Measurements from ENCODE around the gene EPAS1.

Gene EPAS1

DNA sequence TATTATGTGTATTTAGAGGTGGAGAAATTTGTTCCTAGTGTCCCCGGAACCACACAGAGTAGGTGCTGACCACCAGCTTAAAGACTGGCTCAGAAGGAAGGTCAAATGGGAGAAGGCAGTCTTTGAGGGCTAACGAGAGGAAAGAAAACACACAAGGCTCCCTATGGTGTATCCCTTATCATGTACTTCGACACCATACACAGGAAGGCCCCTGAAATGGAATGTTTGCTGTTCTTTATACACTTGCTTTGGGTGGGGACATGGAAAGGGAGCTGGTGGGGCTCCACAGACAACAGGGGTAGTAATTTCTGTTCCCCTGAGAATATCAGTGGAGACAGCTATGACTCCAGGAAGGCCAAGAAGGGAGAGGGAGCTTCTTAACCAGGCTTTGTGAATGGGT lies 6.0 kb downstream of the EPAS1 start:
- no peak for DNase-seq

DNA sequence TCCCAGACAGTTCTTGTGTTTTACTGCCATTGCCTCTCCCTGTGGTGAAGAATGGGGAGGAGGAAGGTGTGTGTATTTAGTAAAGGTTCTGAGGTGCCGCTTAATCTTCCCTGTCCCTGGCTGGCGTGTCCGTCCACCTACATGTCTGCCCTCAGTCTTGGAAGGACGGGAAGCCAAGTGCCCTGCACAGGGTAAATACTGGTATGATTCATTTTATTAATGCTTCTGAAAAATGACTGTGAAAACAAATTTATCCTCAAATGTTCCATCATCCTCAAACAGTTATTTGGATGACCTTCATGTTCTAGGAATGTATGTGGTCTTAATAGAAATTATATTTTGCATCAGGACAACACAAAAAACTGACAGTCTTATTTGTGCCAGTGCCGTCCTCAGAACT lies 6.6 kb downstream of the EPAS1 start:
- no peak for DNase-seq

DNA sequence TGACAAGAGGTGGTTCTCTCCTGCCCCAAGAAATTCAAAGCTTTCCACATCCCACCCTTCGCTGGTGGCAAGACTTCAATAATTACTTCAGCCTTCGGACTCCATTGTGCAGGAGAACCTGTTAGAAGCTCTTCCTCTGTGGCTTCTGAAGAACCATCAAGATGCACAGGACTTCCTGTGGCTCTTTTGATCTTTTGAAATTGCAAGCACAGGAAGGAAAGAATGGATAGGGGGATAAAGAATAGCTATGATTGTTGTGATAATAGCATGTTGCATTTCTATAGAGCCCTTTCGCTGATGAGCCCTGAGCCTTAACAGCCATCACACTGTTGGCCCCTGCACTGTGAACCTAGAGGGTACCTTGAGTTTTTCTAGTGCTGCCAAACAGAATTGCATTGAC lies 7.4 kb downstream of the EPAS1 start:
- no peak for DNase-seq

DNA sequence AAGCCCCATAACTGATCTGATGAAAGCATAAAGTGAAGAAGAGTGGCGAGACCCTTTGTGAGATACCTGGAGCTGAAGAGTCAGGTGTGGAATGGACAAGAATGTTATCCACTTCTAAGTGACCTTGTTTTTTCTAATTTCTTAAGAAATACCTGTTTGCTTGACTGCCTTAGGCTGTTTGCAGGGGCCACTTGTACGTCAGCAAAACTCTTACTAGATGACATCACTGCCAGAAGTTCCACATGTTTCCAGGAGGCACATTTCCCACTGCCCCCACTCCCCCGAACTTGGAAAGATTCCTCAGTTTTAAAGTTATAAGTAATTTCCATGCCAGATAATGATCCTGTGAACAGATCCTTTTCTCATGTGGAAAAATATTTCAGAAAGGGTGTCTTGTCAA lies 8.0 kb downstream of the EPAS1 start:
- no peak for DNase-seq

DNA sequence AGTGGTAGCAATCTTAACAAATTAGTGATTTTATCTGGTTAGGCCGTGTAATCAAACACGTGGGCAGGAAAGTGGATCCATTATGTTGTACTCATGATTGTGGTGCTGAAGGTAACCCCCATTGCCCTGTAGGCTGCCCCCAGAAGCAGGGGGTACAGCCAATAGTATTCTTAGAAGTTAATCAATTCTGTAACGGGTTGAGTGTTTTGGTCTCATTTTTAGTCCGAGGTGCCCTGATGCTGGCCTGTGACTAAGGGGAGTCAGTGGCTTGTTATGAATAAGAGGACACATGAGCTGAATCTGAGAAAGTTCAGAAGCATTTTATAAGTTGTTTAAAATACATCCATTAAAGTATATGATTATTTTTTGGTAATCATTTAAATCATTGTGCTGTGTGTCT lies 8.6 kb downstream of the EPAS1 start:
- no peak for DNase-seq

DNA sequence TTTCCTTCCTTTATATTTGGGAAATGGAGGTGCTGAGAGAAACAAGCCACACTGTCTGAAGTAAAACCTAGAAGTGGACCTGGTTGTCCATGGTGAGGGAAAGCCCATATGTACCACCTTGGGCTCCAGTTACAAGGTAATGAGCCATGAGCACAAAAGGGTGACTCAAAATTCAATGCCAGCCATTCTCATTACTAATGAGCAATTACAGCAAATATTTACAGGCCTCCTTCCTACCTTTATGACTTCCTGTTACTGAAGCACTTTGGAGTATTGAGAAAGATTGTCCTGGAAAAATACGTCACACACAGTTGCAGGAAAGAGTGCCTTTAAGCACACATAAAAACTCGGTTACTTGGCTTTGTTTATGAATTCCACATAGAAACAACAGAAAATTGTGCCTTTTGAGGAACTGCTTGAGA lies 9.1 kb downstream of the EPAS1 start:
- DNase-seq, result no peak

DNA sequence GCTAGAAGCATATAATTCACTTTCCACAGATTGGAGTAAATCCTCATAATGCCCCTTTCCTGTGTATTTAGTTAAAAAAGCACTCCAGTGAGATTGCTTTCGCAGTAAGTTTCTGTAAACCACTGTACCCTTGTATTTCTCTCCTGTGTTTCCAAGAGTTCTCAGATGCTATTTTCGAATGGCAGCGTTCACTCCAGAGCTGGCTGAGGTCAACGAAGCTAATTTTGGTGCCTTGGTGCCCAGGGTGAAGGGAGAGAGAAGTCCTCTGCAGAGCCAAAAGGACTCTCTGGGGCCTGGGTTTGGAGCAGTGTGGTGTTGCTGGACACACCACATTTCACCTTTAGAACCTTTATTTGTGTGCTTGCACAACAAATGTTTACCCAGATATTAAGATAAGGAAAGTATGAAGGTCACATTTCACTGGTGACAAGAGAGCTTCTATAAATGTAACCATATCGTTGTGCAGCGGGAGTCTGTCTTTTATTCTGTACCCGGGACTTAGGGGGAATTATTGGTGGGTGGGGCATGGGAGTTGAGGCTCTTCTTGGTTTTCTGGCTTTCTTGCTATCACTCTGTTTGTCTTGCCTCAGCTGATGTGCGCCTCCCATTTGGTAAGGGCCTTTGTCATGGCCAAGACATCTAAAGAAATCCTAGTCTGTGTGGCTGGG lies 9.9 kb downstream of the EPAS1 start:
- no peak for DNase-seq

DNA sequence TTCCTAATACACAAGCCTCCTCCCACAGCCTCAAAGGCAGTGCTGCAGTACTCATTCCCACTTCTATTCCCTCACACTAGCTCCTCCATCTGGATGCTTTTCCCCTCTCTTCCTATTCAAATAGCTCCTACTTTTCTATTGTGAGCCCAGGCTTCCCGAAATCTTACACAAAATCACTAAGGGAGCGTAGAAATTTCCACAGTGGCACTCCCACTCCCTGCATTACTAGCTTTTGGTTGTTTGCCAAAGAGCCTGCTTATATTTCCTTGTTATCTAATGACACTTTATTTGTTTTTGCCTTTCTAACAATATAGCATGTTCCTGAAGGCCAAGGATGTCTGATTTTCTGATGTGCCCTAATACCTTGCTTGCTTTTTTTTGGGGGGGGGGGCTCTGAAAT lies 10.9 kb downstream of the EPAS1 start:
- DNase-seq, result no peak

DNA sequence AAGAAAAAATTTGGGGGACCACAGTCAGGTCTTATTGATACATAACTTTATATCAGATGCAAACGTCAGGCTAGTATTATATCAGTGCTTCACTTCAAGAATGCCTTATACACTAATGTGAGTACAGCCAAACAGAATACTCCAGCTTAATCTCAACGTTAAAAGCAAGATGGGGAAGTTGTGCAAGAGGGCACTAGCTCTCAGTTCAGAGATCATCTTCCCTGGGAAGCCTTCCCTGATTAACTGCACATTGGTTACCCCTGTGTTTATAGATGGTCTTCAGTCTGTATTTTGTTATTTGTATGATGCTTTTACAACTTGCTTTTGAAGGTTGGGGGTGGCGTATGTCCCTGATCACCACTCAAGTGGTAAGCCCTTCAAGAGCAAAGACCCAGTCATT lies 11.4 kb downstream of the EPAS1 start:
- DNase-seq, result no peak

DNA sequence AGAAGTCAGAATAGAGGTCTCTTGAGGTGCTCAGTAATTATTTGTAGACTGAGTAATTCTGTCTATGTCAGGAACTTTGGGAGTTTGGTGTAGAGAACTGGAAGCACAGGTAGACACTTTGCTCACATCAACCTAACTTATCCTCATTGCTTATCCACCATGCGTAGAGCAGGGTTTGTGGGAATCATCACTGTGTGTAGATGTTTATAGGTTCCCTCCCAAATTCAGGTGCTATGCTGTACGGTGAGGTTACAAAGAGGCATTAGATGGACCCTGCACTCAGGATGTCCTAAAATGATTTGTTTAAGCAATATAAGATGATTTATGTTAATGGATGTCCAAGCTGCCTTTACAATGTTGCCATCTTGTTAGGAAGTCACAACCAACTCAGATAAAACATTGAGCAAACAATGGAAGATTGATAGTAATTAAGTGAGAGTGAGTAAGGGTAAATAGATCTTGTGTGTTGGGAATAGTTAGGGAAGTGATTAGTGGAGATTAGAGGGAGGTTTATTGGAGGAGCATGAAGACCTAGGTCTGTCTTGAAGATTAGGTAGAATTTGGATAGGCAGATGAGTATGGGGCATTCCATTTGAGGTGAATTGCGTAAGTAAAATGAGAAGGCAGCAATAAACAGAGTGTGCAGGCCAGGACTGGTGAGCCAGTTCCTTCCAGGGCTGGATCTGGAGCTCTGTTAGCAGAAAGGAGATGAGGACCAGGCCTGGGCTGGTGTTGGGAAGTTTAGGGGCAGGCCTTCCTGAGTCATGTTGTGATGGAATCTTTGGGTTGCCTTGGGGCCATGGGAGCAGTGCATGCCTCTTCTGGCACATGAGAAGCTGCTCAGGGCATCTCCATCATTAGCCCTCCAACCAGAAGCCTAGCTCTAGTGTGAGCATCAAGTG lies 12.1 kb downstream of the EPAS1 start:
- DNase-seq, result no peak

DNA sequence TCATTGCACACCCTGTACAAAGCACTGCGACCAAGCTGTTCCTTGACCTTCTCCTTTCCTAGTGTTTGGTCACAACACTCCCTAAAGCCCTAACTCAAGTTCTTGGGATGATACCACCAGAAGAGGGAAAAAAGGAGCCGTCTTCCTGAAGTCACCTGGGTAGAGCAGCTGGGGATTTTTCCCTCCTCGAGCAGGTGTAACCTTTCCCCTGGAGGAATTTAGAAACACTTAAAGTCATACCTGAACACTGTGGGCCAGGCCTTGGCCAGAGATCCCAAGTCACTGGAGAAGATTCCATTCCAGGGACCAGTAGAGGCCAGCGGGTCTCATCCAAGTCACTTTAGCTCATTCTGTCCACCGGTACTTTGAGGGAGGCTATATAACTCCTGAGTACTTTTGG lies 13.2 kb downstream of the EPAS1 start:
- DNase-seq, result no peak

DNA sequence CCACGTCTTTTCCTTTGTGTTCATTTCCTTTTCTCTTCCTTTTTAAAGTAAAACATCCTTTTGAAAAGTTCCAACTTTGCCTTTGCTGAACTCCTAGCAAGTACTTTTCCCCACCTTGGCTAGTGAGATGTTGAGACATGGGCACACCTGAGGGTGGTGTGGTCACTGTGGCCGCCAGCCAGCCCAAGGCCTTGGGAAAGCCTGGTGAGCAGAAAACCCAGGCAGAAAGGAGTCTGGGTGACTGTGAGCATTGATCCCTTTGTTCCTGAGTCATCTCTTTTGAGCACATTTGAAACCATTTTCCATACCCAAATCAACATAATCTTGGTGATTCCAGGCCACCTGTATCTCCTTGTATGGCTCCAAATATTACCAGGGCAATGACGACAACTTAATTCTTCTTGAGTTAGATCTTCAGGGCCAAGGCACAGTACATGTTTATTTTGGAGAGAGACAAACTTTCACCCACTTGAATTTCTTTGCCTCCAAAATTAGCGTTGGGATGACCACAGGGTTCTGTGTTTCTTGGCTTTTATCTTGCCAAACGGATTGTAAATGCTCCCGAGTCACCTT lies 14.5 kb downstream of the EPAS1 start:
- no peak for DNase-seq

DNA sequence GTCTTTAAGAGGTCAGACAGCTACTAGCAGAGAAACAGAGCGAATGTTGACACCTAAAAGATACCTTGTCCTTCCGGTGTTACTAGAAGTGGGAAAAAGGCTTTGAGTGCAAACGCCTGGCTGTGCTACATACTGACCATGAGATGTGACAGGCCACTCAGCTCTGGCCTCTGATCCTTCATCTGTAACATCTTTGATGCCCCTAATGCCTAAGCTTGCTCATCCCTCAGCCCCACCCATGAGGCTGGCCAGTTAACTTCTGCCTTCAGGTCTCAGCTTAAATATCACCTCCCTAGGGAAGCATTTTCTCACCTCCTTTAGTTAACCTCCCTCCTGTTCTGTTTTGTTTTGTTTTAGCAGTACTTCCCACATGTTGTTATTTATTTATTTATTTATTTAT lies 15.9 kb downstream of the EPAS1 start:
- DNase-seq, result no peak

DNA sequence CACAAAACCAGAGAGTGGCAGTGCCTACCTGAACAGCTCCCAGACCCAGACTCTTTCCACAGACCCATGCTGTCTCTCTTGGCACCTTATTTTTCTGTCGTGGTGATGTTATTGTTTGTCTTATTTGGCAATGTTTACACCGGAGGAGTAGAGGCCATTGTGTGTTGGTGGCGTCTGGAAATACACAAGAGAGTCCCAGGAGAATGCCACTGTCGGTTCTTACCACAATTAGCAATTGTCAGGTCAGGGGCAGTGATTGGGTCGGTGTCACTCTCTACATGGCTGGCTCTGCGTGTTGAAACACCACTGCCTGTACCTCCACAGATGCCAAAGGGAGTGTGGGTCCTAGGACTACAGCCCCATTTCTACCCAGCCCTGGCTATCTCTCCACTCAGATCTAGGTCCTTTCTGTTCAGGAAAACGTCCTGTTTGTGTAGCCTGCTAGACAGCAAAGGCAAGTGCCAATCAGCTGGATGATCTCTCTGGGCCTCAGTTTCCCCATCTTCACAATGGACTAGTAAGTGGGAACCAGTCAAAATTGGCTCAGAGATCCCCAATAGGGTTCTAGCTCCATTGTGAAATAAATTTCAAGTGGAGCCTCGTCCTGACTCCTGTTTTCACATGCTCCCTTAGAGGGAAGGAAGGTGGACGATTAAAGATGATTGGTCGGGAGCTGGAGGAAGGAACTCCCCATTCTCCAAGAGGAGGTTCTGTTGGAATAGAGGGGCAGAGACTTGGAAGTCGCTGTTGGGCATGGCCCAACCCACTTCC lies 17.0 kb downstream of the EPAS1 start:
- no peak for DNase-seq

DNA sequence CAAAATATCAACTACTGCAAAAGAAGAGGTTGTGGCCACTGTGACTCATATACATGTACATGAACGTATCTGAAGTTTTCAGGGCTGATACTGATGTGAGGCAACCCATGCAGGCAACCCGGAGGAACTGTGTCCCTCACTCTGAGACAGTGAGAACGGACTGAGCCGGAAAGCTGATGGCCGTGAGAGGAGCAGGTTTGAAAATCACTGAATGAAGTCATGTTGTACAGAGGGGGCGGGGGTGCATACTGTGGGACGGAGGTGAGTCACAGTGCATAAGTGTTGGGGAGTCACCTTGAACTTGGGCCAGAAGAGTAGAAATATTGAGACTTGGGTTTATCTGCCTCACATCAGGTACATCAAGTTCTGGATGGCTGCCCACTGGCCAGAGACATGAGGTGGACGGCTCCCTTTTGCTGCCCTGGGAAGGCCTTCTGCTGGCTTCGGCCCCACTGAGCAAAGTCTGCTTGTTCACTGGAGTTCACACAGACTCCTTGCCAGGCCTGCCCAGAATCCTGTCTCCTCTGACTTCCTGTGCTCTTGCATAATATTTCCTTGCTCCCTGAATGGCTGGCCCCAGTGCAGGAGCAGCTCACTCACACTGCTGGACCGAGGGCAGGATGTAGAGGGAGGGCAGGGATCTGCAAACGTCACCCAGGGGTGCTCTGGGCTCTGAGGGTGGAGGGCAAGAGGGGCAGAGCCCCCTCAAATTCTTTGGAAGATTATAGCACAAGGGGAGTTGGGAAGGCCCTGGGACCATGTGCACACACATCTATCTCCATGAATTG lies 18.1 kb downstream of the EPAS1 start:
- DNase-seq, result no peak

DNA sequence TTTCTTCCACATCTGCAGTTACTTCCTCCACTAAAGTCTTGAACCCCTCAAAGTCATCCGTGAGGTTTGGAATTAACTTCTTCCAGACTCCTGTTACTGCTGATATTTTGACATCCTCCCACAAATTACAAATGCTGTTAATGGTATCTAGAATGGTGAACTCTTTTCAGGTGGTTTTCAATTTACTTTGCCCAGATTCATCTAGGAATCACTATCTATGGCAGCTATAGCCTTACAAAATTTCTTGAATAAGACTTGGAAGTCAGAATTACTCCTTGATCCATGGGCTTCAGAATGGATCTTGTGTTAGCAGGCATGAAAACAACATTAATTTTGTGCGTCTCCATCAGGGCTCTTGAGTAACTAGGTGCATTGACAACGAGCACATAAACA lies 19.9 kb downstream of the EPAS1 start:
- DNase-seq, result no peak

DNA sequence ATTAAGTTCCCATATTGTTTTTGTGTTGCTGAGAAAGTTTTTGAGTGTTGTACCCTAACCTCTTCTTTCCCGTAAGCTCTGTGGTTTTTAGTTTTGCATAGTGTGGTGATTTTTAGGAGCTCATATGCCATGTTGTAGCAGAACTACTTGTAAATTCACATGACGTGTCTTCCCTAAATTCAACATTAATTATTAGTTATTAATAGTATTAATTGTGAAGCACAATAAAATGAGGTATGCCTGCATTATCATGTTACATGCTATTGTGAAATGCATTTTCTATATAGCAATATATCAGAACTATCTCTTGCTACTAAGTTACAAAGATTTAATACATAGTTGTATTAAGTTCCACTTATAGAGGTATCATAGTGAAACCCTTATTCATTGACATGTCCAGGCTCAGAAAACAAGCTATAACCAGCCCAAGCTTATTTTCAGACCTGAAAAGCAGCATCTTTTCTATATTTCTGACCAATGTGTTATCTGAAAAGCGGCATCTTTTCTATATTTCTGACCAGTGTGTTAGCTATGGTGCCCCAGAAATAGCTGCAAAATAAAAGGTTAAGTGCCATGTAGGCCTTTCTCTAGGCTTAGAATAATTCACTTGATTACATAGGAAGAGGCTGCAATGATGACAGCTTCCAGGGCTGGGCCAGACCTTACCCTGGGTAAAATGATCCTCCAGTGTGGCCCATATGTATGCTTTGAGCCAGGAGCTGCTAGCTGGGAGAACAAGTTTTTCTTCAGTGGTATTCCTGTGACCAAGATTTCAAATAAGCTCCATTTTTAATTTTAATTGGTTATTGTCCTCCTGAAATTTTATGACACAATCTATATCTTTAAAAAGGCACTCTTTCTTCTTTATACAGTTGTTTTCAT lies 21.6 kb downstream of the EPAS1 start:
- no peak for DNase-seq

DNA sequence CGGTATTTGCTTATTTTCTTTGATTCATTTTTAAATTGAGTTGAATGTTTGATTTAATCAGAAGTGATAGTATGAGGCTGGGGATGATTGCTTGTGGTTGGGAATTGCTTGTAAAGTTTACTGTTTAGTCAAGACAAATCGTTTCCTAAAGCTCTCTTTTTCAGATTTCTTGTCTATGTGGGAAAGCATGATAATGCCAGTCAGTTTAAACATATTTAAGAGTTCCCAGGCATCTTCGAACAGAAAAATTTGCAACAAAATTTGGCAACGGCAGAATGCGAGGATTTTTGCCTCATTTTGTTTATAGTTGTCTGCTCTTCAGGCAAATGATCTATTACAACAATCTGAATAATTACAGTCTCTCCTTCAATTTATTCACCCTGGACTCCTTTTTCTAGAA lies 22.5 kb downstream of the EPAS1 start:
- no peak for DNase-seq

DNA sequence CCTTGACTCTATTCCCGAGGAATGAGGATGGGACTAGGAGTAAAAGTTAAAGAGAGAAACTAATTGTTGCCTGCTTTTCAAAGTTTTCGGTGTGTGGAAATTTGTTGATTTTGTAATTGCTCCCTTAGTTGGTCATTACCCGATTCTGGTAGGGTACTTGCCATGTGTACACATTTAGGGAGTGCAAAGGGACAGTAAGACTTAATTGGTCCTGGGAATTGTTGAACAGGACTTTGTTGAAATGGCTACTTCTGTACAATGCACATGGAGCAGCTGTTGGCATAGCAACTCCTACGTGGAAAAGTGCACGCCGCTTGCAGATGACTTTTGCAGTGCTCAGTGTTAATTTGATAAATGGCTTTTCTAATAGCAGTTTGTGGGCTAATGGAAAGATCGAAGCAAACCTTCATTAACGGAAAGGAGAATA lies 22.9 kb downstream of the EPAS1 start:
- DNase-seq, result no peak

DNA sequence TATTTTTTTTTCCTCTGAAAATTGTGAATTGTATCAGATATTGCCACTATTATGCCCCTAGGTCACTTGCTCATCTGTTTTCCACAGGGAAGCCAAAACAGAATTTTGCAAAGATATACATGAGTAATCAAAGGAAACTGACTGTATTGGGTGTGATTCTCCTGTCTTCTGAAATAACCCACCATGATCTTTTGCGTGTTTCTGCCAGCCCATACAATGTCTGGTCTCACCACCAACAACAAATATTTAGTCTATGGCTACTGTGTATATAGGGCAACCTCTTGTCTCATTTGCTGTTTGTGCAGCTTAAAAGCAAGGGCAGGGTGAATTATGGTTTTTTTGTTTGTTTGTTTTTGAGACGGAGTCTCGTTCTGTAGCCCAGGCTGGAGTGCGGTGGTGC lies 26.5 kb downstream of the EPAS1 start:
- no peak for DNase-seq

DNA sequence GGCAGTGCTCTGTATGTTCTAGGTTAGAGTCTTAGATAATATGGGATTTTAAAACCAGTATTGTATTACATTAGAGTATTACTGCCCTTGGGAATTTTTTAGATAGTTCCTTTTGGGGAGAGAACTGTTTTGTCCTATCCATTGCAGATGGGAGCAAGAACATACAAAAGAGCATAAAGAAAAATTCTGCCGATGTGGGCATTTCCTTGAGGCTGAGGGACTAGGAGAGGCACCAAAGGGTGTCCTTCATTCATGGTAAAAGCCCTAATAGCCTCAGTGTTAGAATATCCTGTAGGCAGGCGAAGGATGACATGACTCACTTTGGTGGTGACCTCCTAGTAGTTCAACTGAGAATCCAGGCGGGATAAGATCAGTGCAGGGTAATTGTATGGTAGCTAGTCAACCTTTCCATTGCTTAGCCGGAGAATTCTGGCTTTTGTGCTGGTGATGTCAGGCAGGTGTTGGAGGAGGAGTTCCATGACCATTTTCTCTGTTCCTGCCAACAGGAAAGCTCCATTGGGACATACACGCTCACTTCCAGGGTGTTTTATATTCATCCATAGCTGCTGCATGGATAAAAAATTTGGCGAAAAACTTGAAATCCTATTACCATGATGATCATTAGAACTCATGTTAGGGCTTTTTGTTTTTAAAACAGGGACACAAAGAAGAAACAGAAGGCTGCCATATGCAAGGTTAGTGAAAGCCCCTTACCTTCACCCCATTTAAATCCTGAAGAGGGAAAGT lies 28.1 kb downstream of the EPAS1 start:
- DNase-seq, result no peak

Data from activated T-cell treated with anti-CD3 and anti-CD28 coated beads for 4 hours (primary cell).